ENCODE data around the gene NFATC3. TPM values are rescaled to one million over a fixed set of nuclear protein-coding genes. Genes with fewer than 3 reads are reported as not detected.

NFATC3 gene
- total RNA-seq, 1 experiment from 2014 or later: 43.9 TPM

GRCh38 chr16:68247400-68247799 lies 162.2 kb downstream of the NFATC3 start:
- intact Hi-C loops (cut with micrococcal nuclease; ENCODE audit: unreplicated experiment): no loop called here
- Mint-ChIP-seq H3K9me3 (ENCODE audit: unreplicated experiment) (no peaks in the 10 kb centered on the region), H3K4me1 (ENCODE audit: low read depth, unreplicated experiment) (peaks cover 14% of the 10 kb centered on the region), H3K36me3 (ENCODE audit: insufficient read depth, unreplicated experiment) (peaks cover 59% of the 10 kb centered on the region), H3K27ac (ENCODE audit: unreplicated experiment) (no peak overlapping the region), H3K27me3 (ENCODE audit: insufficient read depth, unreplicated experiment) (no peaks in the 10 kb centered on the region), H3K4me3 (ENCODE audit: unreplicated experiment) (no peak overlapping the region)
- POLR2A ChIA-PET: no interaction called here
- DNase-seq: no peak
- CTCF ChIA-PET: no interaction called here
- H3K4me3 ChIP-seq (ENCODE audit: low read depth, low read length): no peak overlapping the region
- BruUV-seq (replicated peaks): no TSS peak
- H3K36me3 ChIP-seq (ENCODE audit: control insufficient read depth, insufficient read depth, low read length): no peaks in the 10 kb centered on the region
- H3K9me3 ChIP-seq: no peaks in the 10 kb centered on the region
- no peak for TF ChIP-seq CTCF (IDR thresholded peaks at IDR 0.05; ENCODE audit: insufficient read depth in 1 of 2, low read depth in 1 of 2, low read length in 1 of 2, severe bottlenecking in 1 of 2, unreplicated experiment in 1 of 2)
- H3K4me1 ChIP-seq: peaks cover 12% of the 10 kb centered on the region
- H3K27me3 ChIP-seq (replicated peaks; ENCODE audit: control insufficient read depth, insufficient read depth, low read length): no peaks in the 10 kb centered on the region

- no peak for DNase-seq
- H3K4me1 ChIP-seq: peaks cover 12% of the 10 kb centered on the region
- H3K9me3 Mint-ChIP-seq (ENCODE audit: unreplicated experiment): no peaks in the 10 kb centered on the region
- ChIA-PET POLR2A (no interaction called here), CTCF (no interaction called here)
- no peaks in the 10 kb centered on the region for H3K27me3 ChIP-seq (replicated peaks; ENCODE audit: control insufficient read depth, insufficient read depth, low read length)
- peaks cover 14% of the 10 kb centered on the region for H3K4me1 Mint-ChIP-seq (ENCODE audit: low read depth, unreplicated experiment)
- no TSS peak for BruUV-seq (replicated peaks)
- TF ChIP-seq CTCF (IDR thresholded peaks at IDR 0.05; ENCODE audit: insufficient read depth in 1 of 2, low read depth in 1 of 2, low read length in 1 of 2, severe bottlenecking in 1 of 2, unreplicated experiment in 1 of 2): no peak
- no peak overlapping the region for H3K4me3 ChIP-seq (ENCODE audit: low read depth, low read length)
- peaks cover 59% of the 10 kb centered on the region for H3K36me3 Mint-ChIP-seq (ENCODE audit: insufficient read depth, unreplicated experiment)
- H3K27ac Mint-ChIP-seq (ENCODE audit: unreplicated experiment): no peak overlapping the region
- intact Hi-C loops (cut with micrococcal nuclease; ENCODE audit: unreplicated experiment): no loop called here
- H3K4me3 Mint-ChIP-seq (ENCODE audit: unreplicated experiment): no peak overlapping the region
- H3K9me3 ChIP-seq: no peaks in the 10 kb centered on the region
- no peaks in the 10 kb centered on the region for H3K27me3 Mint-ChIP-seq (ENCODE audit: insufficient read depth, unreplicated experiment)
- H3K36me3 ChIP-seq (ENCODE audit: control insufficient read depth, insufficient read depth, low read length): no peaks in the 10 kb centered on the region
Observed at GRCh38 chr16:68247932-68248331, 162.8 kb downstream of the NFATC3 start.

GRCh38 chr16:68249371-68249770 lies 164.2 kb downstream of the NFATC3 start:
- DNase-seq: no peak
- BruUV-seq (replicated peaks): no TSS peak
- Histone ChIP-seq H3K27me3 (replicated peaks; ENCODE audit: control insufficient read depth, insufficient read depth, low read length) (no peaks in the 10 kb centered on the region), H3K9me3 (no peaks in the 10 kb centered on the region), H3K4me1 (peaks cover 12% of the 10 kb centered on the region), H3K36me3 (ENCODE audit: control insufficient read depth, insufficient read depth, low read length) (no peaks in the 10 kb centered on the region), H3K4me3 (ENCODE audit: low read depth, low read length) (no peak overlapping the region)
- no peaks in the 10 kb centered on the region for H3K27me3 Mint-ChIP-seq (ENCODE audit: insufficient read depth, unreplicated experiment)
- intact Hi-C loops (cut with micrococcal nuclease; ENCODE audit: unreplicated experiment): no loop called here
- ChIA-PET POLR2A (interaction anchor here (0.7 kb wide), 1 partner anchor 61 kb away, joined by 3 read pairs; the partner anchor contains the start of gene SLC7A6OS), CTCF (interaction anchor here (0.6 kb wide), 1 partner anchor 165 kb away, joined by 5 read pairs; no protein-coding TSS in a partner anchor)
- peaks cover 57% of the 10 kb centered on the region for H3K36me3 Mint-ChIP-seq (ENCODE audit: insufficient read depth, unreplicated experiment)
- peaks cover 14% of the 10 kb centered on the region for H3K4me1 Mint-ChIP-seq (ENCODE audit: low read depth, unreplicated experiment)
- no peak for TF ChIP-seq CTCF (IDR thresholded peaks at IDR 0.05; ENCODE audit: insufficient read depth in 1 of 2, low read depth in 1 of 2, low read length in 1 of 2, severe bottlenecking in 1 of 2, unreplicated experiment in 1 of 2)
- H3K9me3 Mint-ChIP-seq (ENCODE audit: unreplicated experiment): no peaks in the 10 kb centered on the region
- no peak overlapping the region for H3K4me3 Mint-ChIP-seq (ENCODE audit: unreplicated experiment)
- H3K27ac Mint-ChIP-seq (ENCODE audit: unreplicated experiment): no peak overlapping the region
